ENCODE measurements around the gene RSPO3.

RSPO3 gene

DNA sequence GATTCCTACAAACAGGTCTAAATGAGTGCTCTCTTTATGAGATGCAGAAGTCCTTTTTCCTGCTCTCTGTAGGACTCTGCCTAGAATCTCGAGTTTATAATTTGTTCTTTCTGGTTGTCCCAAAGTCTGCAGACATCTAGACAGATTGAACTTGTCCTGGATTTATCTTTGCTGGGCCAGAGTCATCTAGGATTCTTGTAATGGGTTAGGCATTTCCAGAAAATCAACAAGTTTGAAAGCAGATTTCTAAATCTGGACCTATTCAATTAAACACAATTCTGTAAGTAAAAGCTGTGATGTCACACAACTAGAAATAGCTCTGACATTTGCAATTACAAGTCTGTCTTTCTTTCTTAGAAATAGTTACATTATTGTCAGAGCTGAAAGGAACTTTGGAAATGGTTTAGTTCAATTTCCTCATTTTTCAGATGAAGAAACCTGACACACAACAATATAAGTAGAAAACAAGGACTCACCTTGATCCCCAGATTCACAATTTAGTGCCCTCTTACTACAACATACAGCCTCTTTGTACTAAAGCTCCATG, 4.2 kb upstream of the RSPO3 start:
- DNase-seq: no peak

DNA sequence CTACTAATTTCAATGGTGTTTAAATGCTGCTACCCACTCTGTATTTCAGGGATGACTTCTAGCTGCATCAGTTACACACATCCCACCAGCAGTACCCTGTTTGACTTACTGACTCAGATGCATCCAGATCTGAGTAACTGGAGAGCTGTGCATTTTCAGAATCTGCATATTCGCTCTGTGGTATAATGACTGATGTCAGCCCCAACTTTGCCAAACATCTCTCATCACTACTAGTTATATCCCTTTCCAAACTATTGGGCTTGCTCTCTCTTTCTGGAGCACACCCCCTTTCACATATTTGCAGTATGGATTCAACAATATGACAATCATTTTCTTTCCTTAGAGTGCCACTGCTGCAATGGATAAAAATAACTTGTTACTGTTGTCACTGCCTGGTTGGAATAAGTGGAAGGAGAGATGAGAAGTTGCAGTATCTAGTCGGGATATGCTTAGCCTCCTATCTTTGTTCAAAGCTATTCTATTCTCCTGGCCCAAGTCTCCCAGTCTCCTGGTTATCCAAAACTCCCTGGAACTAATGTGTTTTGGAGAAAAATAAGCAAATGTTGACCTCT, 3.3 kb upstream of the RSPO3 start:
- DNase-seq: no peak

DNA sequence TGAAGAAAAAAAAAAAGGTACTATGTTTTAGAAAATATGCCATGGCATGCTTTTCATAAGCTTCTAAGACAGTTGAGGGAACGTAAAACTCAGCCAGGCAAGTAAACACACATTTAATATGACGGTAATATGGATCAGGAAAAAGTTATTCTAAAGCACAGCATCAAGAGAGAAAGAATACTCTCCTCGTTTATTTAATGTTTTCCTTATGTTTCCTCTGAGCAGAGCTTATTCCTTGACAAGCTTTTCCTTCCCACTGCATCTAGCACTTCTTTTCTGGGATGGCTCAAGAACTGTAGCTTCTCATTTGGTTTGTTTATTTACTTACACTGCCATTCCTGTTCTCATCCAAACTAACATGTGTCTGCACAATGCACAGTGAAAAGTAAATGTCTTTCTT, 2.7 kb upstream of the RSPO3 start:
- DNase-seq: no peak

DNA sequence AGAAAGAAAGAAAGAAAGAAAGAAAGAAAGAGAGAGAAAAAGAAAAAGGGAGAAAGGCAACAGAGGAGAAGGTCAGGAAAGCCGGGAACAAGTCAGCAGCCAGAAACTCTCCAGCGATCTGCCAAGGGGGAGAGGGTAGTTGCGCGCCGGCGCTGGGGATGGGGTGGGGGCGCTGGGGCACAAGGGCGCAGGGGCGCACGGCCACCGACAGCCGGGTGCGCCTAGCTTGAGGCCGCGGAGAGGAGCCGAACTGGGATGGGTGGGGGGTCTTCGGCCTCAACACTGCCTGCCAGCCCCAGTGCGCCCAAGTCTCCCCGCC, 533 bp upstream of the RSPO3 start:
- no peak for DNase-seq

DNA sequence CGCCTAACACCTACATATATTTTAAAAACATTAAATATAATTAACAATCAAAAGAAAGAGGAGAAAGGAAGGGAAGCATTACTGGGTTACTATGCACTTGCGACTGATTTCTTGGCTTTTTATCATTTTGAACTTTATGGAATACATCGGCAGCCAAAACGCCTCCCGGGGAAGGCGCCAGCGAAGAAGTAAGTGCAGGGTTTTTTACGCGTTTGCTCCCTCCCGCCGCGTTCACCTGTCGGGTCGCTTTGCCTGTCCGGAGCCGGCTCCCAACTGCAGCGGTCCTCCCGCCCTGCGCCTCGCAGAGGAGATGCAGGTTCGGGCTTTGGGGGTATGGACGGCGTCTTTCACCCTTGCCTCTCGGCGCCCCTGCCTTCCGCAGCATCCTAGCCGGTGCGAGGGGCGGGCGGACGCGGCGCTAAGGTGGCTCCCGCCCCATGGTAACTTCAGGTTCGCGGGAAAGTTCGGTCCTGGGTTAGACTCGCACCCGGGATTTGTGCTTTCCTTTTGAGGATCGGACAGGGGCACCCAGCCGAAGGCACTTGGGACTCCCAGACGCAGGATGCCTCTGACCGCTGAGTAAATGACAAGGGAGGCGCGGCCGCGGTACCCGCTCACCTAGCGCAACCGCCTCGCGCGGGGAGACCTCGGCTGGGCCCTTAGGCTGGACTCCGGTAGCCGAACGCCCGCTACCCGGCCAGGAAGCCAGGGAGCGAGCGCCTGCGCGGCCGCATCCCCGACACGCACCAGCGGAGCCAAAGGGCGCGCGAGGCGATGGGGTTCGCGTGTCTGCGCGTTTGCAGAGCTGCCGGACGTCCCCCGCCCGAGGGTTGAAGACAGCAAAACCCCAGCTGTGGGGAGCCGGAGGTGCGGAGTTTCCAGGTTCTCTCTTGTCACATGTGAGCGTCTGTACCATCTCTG, 891 bp downstream of the RSPO3 start:
- DNase-seq: no peak

DNA sequence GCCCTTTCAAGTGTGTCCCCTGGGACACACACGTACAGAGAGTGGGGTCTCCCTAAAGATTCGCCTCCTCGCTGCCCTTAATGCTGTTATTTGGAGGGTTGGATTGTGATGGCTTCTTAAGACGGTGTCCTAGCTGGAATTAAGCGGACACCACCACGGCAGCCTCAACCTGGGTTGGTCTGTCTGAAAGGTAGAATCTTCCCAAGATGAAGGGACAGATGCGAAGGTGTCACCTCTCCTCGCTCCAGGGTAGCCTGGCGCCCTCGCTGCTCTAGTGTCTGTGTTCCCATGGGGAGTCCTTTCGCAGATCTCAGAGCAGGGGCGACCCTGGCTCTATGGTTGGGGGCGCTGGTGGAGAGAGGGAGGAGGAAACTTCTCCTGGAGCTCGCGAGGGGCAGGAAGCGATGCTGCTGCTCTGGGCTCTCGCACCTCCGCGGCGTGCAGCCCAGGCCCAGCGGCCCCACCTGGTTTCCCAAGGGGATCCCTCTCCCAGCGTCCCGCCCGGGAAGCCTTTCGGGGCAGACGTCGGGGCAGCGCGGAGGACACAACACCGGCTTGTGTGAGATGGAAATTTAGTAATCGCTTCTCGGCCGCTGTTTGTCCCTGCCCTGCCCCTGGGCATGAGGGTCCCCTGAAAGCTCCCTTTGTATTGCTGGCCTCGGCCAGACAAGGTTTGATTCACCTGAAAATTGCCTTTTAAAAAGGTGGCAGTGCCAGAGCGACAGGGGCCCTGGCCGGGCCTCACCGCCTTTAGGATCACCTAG, 1.7 kb downstream of the RSPO3 start:
- DNase-seq: no peak

DNA sequence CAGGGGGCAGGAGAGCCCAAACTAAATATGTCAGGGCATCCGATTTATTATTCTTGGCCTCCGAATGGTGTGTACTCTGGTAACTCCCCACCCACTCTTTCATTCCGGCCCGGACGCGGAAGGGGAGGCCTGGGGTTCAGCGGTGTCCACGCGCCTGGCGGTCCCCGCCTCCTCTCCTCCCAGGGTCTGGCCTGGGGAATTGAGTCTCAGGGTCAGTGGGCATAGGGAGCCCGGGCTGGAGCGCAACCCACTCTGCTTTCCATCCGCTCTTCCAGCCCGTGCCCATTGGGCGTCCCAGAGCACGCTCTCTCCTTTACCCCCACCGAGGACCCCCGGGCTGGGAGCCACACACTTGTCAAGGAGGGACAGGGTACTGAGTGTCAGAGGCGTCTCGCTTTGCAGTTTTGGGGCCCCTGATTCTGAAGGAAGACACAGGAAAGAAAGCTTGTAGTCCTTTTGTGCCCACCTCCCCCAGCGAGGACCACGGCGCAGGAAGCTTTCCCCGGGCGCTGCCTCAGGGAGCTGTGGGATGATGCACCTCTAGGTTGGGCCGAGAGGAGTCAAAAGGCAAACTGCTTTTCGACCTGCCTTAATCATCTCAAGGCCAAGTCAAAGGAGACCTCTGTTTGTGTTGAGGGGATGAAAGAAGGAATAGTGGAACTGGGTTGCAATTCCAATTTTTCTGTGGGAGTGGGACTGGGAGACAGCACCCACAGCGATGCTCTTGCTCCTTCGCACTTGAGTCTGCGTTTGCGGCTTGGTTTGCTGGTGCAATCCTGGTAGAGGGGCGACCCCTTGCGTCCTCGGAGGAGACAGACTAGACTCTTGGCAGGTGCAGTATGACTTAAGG, 2.5 kb downstream of the RSPO3 start:
- peak; percentile 48 for DNase-seq

DNA sequence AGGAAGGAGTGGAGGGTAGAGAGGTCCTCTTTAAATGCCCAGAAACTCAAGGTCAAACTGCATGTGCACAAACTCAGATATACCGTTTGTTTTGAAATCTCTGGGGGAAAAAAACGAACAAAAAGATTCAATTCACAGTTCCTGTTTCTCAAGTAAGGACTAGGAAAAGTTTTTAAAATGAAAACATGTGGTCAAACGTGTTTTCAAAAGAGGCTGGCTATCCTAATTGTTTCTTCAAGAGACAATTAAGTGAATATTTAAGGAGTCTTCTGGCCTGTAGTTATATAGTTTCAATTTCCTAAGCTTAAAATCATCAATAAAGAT, 3.1 kb downstream of the RSPO3 start:
- no peak for DNase-seq

DNA sequence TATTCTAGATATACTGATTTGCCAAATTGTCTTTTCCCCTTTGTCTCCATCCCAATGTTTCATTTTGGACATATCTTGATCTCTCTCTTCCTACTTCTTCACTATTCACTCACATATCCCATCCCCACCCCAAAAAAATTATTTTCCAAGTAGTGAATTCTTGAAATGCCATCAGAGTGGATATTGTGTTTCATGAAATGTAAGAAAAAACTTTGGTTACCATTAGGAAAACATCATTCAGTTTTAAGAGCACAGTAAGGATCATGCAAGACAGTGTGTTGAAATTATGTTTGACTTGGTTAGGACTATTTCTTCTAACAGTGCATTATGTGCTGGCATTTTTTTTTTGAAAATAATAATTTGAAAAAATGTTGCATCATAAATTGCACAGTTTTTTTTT, 5.7 kb downstream of the RSPO3 start:
- no peak for DNase-seq

DNA sequence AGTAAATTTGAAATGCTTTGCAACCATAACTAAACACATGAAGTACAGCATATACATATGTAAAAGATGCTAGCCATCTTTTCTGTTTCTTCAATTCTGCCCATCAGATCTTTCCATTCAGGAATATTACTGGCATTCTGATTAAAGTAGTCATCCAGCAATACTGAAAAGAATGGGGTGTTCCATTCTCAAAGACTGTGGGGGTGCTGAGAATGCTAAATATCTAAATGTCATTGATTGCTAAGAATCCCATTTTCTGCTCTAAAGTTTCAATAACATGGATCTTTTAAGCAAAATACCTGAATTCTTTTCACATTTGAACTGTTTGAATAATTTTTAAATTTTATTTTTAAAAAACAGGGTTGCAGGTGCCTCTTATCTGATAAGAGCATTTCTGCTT, 6.2 kb downstream of the RSPO3 start:
- no peak for DNase-seq

DNA sequence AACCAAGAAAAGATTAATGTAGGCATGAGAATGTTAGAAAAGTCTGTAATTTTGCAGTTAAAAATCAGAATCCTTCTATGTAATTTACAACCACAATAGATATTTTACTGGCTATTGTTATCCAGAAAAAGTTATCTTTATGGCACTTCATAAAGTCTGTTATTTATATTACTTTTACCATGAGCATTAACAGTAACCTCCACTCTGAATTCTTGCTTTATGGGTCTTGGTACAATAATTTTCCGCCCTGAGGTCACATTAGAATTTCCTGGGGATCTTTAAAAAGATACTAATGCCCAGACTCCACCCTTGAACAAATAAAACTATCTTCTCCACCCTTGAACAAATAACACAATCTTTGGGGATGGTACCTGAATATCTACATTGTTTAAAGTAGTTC, 9.6 kb downstream of the RSPO3 start:
- no peak for DNase-seq

DNA sequence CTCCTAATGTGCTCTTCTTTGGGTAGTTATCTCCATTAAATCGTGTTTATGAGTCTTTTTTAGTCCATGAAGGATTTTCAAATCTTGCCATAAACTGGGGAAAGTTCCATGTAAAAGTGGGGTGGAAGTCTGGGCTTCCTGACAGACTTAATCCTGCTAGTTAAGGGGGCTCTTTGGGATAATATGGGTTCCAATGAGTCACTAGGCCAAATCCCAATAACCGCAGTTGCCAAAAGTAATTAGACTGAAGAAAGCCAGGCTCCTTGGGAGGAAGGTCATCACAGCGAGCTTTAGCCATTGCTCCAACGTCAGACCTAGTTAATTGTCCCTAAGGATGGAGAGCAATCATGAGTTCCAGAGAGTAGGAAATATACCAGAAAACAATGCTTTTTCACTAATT, 10.8 kb downstream of the RSPO3 start:
- DNase-seq: no peak

DNA sequence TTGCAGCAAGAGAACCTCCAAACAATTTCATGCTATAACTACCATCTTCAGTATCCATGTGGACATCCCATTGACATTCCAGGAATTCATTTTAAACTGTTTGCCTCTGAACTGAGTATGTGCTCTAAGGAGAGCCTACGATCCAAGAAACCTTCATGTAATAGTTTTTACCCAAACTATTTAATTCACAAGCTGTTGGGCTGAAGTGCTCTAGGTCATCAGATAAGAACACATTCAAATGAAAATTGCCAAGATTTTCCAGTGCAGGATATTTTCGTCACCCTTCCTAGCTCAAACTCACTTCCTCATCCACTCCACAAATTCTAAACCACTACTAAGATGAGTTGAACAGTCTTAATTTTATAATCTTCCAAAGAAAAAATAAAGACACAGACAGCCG, 12.8 kb downstream of the RSPO3 start:
- no peak for DNase-seq

DNA sequence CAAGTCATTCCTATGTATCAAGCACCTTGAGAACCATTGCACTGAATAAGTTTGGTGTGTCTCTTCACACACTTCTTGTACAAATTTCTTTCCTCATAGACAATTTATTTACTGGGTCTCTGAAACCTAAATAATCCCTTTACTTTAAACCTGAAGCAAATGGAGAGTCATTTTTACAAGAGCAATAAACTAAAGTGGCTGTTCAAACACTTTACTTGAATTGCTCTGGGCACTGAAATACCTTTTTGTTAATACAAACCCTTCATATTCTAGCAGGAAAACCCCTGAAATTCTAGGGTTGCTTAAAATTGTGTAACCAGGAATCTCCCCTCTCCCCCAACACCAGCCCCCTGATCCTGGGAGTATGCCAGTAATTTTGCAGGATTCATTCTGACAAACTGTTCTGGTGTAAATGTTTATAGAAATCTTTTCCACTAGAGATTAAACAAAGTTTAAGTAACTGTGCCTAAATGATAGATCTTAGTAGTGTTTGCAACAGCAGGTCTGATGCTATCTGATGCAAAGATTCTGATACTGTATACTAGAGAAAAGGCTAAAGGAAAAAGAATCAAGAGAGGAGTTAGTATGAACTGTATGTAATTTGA, 13.4 kb downstream of the RSPO3 start:
- DNase-seq: no peak

DNA sequence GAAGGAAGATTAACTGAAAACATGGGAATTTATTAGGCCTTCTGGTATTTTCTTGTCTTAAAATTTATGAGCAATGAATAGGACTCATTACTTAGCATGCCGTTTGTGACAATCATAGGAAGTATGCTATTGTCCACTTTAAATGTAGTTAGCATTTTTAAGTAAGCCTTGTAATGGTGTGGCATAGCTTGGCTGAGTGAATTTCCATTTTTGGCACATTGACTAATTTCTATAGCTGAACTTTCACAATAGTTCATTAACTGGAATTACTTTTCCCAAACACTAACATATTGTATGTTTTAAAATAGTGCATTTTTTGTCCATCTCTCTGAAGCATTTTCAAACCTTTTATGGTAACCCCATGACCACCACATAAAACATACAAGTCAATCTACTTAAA, 15.7 kb downstream of the RSPO3 start:
- DNase-seq: no peak

DNA sequence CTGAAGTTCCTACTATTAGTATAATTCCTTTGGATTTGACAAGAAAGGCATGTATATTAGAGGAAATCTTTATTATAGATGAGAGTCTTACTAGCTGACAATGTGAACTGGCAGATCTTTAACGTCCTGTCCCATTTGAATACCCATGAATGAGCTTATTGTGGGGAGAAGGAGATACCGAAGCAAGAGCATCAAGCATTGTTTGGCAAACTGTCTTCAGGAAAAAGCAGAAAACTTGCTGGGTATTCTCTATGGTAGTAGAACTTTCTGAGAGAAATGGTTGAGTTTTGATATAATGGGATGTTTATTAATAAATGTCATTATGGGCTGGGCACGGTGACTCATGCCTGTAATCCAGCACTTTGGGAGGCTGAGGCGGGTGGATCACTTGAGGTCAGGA, 18.3 kb downstream of the RSPO3 start:
- DNase-seq: no peak

DNA sequence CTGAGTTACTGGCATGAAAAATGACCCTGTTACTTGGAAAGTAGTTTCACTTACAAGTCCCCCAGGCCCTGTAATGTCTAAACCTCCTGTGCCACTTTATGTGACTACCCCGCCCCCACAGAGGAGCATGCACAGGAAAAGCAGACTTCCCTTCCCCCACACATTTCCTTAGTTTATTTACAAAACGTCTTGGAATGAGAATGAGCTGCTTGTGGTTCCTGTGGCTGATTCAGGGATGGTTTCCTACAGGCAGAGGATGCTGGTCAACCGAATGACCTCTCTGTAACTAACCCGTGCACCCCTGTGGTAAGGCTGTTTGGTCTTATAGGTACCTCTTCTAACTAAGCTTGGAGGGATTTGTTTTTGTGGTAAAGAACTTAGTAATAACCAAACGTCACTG, 28.5 kb downstream of the RSPO3 start:
- DNase-seq: no peak

DNA sequence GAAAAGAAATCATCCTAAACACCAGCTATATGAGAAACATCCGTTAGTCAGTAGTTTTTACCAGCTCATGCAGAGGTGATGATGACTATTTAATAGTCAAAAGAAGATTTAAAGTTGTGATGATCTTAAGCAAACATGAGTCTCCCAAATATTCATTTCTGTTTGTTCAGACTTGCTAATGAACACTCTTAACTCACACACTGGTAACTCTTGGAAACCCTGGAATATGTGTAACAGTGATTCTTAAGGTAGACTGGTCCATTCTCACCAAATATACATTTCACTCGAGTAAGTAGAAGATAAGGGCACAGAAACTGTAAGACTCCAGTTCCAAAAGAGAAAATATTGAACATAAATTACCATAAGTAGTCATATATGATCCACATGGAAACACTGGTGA, 29.1 kb downstream of the RSPO3 start:
- no peak for DNase-seq

DNA sequence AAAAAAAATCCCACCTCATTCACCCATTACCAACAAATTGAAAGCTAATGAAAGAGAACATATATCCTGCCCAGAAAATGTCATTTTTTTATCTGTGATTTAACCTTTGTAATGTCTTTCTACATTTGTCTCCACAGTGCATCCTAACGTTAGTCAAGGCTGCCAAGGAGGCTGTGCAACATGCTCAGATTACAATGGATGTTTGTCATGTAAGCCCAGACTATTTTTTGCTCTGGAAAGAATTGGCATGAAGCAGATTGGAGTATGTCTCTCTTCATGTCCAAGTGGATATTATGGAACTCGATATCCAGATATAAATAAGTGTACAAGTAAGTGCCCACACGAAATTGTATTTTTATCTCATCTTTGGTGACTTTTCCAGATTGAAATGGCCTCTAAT, 30.0 kb downstream of the RSPO3 start:
- no peak for DNase-seq

DNA sequence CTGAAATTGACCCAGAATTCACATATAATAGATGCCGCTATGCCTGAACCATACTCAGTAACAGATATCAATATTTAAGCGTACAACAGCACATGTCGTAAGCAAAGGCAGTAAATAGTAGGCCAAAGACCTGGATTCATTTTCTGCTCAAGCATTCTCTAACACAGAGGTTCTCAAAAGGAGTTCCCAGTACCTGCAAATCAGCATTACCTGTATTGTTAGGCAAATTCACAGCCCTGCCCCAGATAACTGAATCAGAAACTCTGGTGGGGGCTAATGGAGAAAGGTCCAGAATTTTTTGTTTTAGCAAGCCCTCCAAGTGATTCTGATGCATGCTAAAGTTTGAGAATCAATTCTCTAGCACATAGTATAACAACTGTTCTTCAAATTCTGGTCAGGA, 36.0 kb downstream of the RSPO3 start:
- DNase-seq: no peak

DNA sequence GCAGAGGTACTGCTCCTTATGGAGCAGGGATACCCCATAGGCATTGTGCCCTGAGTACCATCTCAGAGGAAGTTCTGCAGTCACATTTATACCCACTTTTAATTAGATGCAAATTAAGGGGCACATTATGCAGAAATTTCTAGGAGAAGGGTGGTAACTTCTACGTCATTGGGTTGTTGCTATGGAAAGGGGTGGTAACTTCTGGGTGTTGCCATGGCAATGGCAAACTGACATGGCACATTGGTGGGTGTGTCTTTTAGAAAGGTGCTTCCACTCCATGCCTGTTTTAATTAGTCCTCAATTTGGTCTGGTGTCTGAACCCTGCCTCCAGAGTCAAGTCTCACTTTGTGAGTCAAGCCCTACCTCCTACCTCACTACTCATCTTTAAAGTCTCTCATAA, 42.0 kb downstream of the RSPO3 start:
- DNase-seq: no peak

DNA sequence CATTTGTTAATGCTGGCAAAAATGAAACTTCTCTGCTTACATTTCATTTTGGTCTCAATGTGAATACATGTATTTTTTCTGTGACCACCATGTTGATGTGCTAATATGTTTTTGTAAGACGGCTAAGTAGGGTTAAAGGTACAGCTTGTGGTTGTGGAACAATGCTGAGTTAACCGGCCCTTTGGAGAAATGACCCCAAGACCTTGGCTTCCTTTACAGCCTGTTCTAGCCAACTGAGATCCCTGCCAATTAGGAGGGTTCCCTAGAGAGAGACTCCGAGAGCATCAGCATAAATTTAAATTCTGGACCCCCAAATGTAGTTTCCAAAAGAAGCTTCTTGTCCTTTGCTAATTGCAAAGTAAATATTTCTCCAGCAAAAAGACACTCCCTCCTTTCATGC, 44.4 kb downstream of the RSPO3 start:
- DNase-seq: no peak

DNA sequence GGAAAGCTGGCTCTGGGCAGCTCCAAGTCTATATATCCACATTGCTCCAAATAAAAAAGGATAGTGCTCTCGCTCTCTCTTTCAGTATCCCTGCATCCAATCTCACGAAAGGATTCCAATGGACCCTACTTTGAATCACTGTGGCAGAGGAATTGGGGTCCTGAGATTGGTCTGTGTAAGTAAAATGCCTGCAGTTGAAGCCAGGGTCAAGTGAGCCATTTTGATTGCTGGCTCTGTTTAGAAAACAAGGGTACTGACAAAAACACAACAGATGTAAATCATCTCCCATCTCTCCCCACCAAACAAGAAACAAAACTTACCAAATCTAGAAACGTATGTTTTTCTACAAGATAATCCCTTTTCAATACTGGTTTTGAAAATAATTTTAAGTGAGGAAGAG, 45.6 kb downstream of the RSPO3 start:
- no peak for DNase-seq
